ENCODE results near the gene FASN.

FASN gene

GRCh38 chr17:82117139-82118090 is 19.4 kb upstream of the FASN start:
- DNase-seq, result no peak

DNA sequence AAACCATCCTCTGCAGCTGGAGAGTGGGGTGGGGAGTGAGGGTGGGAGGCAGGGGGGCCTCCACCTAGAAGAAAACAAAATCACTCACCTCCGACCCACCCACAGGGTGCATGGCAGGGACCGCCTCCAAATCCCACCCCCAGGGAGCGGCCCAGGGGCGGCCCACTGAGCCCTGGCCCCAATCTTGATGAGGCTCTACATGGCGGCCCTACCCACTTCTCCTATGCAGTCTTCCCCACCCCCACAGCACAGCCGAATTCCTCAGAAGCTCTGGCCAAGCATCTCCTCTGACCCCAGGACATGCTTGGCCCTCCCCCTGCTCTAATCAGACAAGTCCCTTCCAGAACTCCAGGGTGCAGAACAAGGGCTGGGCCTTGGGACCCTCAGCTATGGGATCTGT is 18.2 kb upstream of the FASN start:
- DNase-seq, result no peak

- no peak for DNase-seq
These were observed 16.8 kb upstream of the FASN start for GRCh38 chr17:82114872-82115271.

GRCh38 chr17:82114447-82114846 is 16.4 kb upstream of the FASN start:
- no peak for DNase-seq

GRCh38 chr17:82113941-82114340 is 15.9 kb upstream of the FASN start:
- DNase-seq, result no peak

DNA sequence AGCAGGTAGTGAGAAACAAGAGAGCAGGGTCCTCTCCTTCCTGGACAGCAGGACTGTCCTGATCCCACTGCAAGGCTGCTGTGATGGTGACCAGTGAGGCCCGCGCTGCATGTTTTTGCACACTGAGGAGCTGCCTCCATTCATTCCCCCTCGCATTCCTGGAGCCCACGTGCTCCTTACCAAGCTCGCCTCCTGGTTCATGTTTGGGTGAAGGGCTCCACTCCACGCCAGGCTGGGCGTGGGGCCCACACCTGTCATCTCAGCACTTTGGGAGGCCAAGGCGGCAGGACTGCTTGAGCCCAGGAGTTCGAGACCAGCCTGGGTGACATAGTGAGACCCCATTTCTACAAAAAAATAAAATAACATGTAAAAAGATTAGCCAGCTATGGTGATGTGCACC is 15.4 kb upstream of the FASN start:
- no peak for DNase-seq

DNA sequence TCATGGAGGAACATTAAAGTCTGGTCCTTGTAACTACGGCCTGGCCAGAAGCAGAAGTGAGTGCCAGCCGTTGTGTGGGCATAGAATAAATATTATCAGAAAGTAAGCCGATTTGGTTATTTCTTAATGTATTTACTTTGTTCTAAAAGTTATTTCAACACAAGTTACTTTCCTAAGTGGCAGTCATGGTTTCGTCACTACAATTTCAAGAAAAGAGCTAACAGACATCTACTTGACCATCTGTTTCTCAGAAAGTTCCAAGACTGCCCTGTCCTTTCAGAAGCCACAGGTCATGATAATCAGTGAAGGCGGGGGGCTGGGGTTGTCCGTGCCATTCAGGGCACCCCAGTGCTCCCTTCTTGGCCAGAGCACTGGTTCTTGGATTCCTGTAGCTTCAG is 14.9 kb upstream of the FASN start:
- no peak for DNase-seq

DNA sequence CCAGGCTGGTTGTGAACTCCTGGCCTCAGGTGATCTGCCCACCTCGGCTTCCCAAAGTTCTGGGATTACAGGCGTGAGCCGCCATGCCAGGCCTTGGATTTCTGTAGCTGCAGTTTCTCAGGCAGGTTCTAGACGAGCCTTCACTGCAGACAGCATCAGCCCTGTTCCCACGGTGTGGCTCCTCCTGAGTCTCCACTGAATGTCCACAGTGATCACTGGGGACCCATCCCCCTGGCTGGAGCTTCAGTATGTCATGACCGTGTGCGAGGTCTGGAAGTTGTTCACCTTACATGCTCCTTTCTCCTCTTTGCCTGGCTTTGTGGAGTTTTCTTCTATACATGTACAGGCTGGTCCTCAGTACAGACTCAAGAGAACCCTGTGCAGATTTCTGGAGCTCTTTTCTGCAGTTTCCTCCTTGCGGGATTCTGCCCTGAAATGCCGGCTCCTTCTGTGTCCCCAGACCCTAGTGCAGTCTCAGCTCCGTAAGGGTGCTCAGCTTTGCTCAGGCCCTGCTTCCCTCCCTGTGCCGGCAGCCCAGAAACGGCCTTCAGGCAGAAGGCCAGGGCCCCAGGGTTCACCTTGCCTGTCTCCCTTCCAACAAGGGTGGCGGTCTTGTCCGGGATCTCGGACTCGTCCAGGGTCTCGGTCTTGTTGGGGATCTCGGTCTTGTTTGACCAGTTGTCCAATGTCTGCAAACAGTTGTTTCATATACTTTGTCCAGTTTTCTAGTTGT is 14.3 kb upstream of the FASN start:
- DNase-seq, result no peak

GRCh38 chr17:82110298-82110697 is 12.3 kb upstream of the FASN start:
- DNase-seq, result no peak

GRCh38 chr17:82108961-82109475 is 11.0 kb upstream of the FASN start:
- DNase-seq, result no peak

DNA sequence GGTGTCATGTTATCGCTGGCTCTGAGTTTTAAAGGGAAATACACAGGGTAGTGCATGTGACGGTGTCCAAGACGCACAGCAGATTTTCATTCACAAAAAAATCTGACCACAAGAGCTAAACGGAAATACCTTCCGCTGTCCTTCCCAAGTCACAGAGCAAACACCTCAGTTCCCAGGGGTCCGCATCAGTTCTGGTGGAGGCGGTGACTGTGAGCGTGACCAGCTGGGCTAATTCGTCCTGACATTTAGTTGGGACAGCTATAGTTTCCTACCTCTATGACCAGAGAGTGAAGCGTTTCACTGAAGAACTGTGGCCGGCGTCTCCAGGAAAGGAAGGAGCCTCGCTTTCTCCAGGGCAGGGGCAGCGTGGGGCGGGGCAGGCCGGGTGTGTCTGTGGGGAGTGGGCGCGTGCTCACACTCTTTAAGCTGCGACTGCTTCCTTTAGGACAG is 10.5 kb upstream of the FASN start:
- DNase-seq, result no peak

GRCh38 chr17:82108038-82108437 is 10.0 kb upstream of the FASN start:
- DNase-seq, result no peak

DNA sequence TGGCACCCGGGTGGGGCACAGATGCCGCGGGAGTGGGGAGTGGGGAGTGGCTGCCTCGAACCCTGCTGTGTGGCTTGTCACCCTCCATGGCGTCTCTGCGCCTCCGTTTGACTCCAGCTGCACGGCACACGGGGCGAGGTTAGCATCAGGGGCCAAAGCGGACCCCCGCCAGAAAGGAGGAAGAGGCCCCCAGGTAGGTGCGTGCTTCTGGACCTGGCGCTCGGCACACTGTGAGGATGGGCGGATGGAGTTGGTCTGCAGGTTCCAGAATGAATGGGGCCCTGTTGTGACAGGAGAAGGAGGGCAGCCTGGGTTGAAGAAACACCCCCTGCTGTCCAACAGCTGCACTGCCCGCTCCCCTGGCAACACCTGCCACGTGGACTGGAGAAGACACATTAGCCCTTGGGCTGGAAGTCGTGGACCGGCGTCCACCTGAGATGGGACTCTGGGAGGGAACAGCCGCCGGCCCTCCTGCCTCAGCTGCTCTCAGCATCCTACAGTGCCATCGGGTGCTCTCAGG is 9.4 kb upstream of the FASN start:
- peak in 1 of 2 experiments; percentile 56 for DNase-seq

GRCh38 chr17:82106688-82107305 is 8.8 kb upstream of the FASN start:
- no peak for DNase-seq

GRCh38 chr17:82105882-82106687 is 8.0 kb upstream of the FASN start:
- peak; percentile 86 to 89 for DNase-seq

GRCh38 chr17:82105417-82105881 is 7.4 kb upstream of the FASN start:
- no peak for DNase-seq

DNA sequence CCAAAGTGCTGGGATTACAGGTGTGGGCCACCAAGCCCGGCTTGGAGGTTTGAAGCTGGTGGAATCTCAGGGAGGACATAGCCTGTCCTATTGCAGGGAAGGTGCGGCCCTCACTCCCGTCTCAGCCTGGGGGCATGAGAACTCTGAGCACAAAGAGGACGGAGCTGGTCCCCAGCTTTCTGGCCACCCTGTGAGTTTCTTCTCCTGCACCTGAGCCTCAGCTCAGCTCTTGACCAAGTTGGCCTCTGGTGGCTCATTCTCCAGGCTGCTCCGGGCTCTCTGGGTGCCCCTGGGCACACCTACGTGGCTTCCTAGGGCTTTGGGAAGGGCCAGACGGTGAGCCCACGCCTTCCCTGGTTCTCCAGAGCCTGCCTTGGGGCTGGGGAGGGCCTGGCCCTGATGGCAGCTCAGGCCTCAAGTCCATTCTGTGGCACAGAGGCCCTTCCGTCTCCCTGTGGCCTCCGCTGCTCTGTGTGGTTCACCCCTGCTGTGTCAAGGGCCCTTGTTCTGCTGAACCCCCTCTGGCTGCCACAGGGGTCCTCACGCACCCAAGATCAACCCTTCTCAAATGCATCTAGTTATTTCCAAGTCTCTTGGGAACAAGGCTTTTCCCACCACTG is 6.9 kb upstream of the FASN start:
- no peak for DNase-seq

GRCh38 chr17:82103553-82104451 is 5.8 kb upstream of the FASN start:
- no peak for DNase-seq

GRCh38 chr17:82101767-82102679 is 4.0 kb upstream of the FASN start:
- no peak for DNase-seq

Measured in SHP77 (cell line).